H9 (cell line): Measurements from ENCODE around the gene PPP1R13B. TPM values are rescaled to one million over a fixed set of nuclear protein-coding genes. Genes with fewer than 3 reads are reported as not detected.

Source experiments
- DNase-seq: peaks from one replicate; pipeline ENCODE4 v3.0.0-alpha.2; 2017
- H2AFZ ChIP-seq: one replicate; pipeline ENCODE4 v1.6.1; 2013; ENCODE audit warnings: mild to moderate bottlenecking, low read length, control low read depth, moderate library complexity
- H2AK5ac ChIP-seq: 2 replicates; pipeline ENCODE4 v1.6.1; 2013; ENCODE audit warnings: low read length, control low read depth, mixed read lengths; ENCODE audit not compliant: insufficient read length
- H2BK120ac ChIP-seq: one replicate; pipeline ENCODE4 v1.6.1; 2013; ENCODE audit warnings: low read depth, mild to moderate bottlenecking, low read length, control low read depth, inconsistent platforms; ENCODE audit not compliant: poor library complexity, severe bottlenecking
- H2BK12ac ChIP-seq: 2 replicates; pipeline ENCODE4 v1.6.1; 2013; ENCODE audit warnings: low read length, control low read depth, mixed read lengths, low read depth; ENCODE audit not compliant: insufficient read length
- H2BK15ac ChIP-seq: 2 replicates; pipeline ENCODE4 v1.6.1; 2013; ENCODE audit warnings: low read depth, low read length, control low read depth
- H2BK20ac ChIP-seq: one replicate; pipeline ENCODE4 v1.6.1; 2013; ENCODE audit warnings: low read depth, mild to moderate bottlenecking, low read length, control low read depth, inconsistent platforms; ENCODE audit not compliant: poor library complexity, severe bottlenecking
- H2BK5ac ChIP-seq: 2 replicates; pipeline ENCODE4 v1.6.1; 2013; ENCODE audit warnings: low read length, control low read depth, mixed read lengths; ENCODE audit not compliant: insufficient read length
- H3K14ac ChIP-seq: 2 replicates; pipeline ENCODE4 v1.6.1; 2013; ENCODE audit warnings: low read length, control low read depth; ENCODE audit not compliant: insufficient read depth
- H3K18ac ChIP-seq: 2 replicates; pipeline ENCODE4 v1.6.1; 2013; ENCODE audit warnings: low read depth, mild to moderate bottlenecking, mixed read lengths, low read length, control low read depth; ENCODE audit not compliant: insufficient read length
- H3K23ac ChIP-seq: 2 replicates; pipeline ENCODE4 v1.6.1; 2013; ENCODE audit warnings: low read length, control low read depth, mixed read lengths, low read depth; ENCODE audit not compliant: insufficient read length
- H3K23me2 ChIP-seq: 2 replicates; pipeline ENCODE4 v1.6.1; 2013; ENCODE audit warnings: low read depth, mild to moderate bottlenecking, mixed read lengths, low read length, control low read depth; ENCODE audit not compliant: insufficient read length, poor library complexity, severe bottlenecking
- H3K27ac ChIP-seq: 2 replicates; pipeline ENCODE4 v1.5.1; 2013; ENCODE audit warnings: low read length, control low read depth, mixed read lengths, low read depth; ENCODE audit not compliant: insufficient read length
- H3K27me3 ChIP-seq: 2 replicates; pipeline ENCODE4 v1.6.1; 2013; ENCODE audit warnings: low read length, control low read depth, inconsistent platforms; ENCODE audit not compliant: insufficient read depth
- H3K4ac ChIP-seq: 2 replicates; pipeline ENCODE4 v1.6.1; 2013; ENCODE audit warnings: low read depth, mild to moderate bottlenecking, control low read depth, inconsistent platforms, low read length, moderate library complexity
- H3K4me1 ChIP-seq: 2 replicates; pipeline ENCODE4 v1.6.1; 2013; ENCODE audit warnings: low read length, control low read depth, inconsistent platforms; ENCODE audit not compliant: insufficient read depth
- H3K4me2 ChIP-seq: 2 replicates; pipeline ENCODE4 v1.6.1; 2013; ENCODE audit warnings: low read length, control low read depth, mixed read lengths; ENCODE audit not compliant: insufficient read length, insufficient read depth
- H3K56ac ChIP-seq: 2 replicates; pipeline ENCODE4 v1.6.1; 2013; ENCODE audit warnings: low read depth, mild to moderate bottlenecking, mixed read lengths, low read length, control low read depth; ENCODE audit not compliant: insufficient read length
- H3K79me1 ChIP-seq: 2 replicates; pipeline ENCODE4 v1.6.1; 2013; ENCODE audit warnings: low read depth, mild to moderate bottlenecking, moderate library complexity, low read length, control low read depth, inconsistent platforms; ENCODE audit not compliant: insufficient read depth, poor library complexity, severe bottlenecking
- H3K79me2 ChIP-seq: 2 replicates; pipeline ENCODE4 v1.6.1; 2013; ENCODE audit warnings: low read length, control low read depth, inconsistent platforms; ENCODE audit not compliant: insufficient read depth
- H3K9ac ChIP-seq: 2 replicates; pipeline ENCODE4 v1.6.1; 2013; ENCODE audit warnings: low read length, control low read depth, mixed read lengths; ENCODE audit not compliant: insufficient read length; ENCODE audit errors: extremely low read depth
- H3K9me3 ChIP-seq: one replicate; pipeline ENCODE4 v1.6.1; 2013; ENCODE audit warnings: low read depth, low read length, inconsistent platforms; ENCODE audit not compliant: control insufficient read depth
- H3T11ph ChIP-seq: one replicate; pipeline ENCODE4 v1.6.1; 2013; ENCODE audit warnings: mild to moderate bottlenecking, low read length, control low read depth, inconsistent platforms
- H4K20me1 ChIP-seq: one replicate; pipeline ENCODE4 v1.6.1; 2013; ENCODE audit not compliant: control insufficient read depth, insufficient read length, insufficient read depth
- H4K5ac ChIP-seq: 2 replicates; pipeline ENCODE4 v1.6.1; 2013; ENCODE audit warnings: low read depth, mild to moderate bottlenecking, mixed read lengths, low read length, control low read depth; ENCODE audit not compliant: insufficient read length
- H4K8ac ChIP-seq: replicated peaks from 2 replicates; pipeline ENCODE4 v1.6.1; 2013; ENCODE audit warnings: low read length, control low read depth, mixed read lengths, low read depth; ENCODE audit not compliant: insufficient read length
- H4K91ac ChIP-seq: 2 replicates; pipeline ENCODE4 v1.6.1; 2013; ENCODE audit warnings: low read depth, mild to moderate bottlenecking, moderate library complexity, mixed read lengths, low read length, control low read depth; ENCODE audit not compliant: insufficient read length
- H3K27ac Mint-ChIP-seq, 3 experiments: 2 replicates in 2 of 3; 3 replicates in 1 of 3; pipeline ENCODE4 v1.8.0; 2020 to 2021; ENCODE audit warnings: mixed read lengths in 3 of 3, mild to moderate bottlenecking in 1 of 3, moderate library complexity in 1 of 3
- H3K27me3 Mint-ChIP-seq: 2 replicates; pipeline ENCODE4 v1.8.0; 2021; ENCODE audit warnings: low read depth, mild to moderate bottlenecking, moderate library complexity, mixed read lengths
- H3K36me3 Mint-ChIP-seq, 3 experiments: 2 replicates in 2 of 3; 3 replicates in 1 of 3; pipeline ENCODE4 v1.8.0; 2020 to 2021; ENCODE audit warnings: low read depth in 3 of 3, mixed read lengths in 3 of 3; ENCODE audit not compliant: insufficient read depth in 1 of 3
- H3K4me1 Mint-ChIP-seq, 2 experiments: 2 replicates each; pipeline ENCODE4 v1.8.0; 2020; ENCODE audit warnings: mixed read lengths in 2 of 2
- H3K4me3 Mint-ChIP-seq, 2 experiments: 2 replicates in 1 of 2; 3 replicates in 1 of 2; pipeline ENCODE4 v1.8.0; 2020 to 2021; ENCODE audit warnings: mild to moderate bottlenecking in 2 of 2, mixed read lengths in 2 of 2, moderate library complexity in 1 of 2
- H3K9me3 Mint-ChIP-seq, 2 experiments: 2 replicates in 1 of 2; 3 replicates in 1 of 2; pipeline ENCODE4 v1.8.0; 2020; ENCODE audit warnings: mild to moderate bottlenecking in 2 of 2, mixed read lengths in 2 of 2, moderate library complexity in 1 of 2
- CTCF ChIP-seq: fragments of 200-600 bp; sonication (generic); conservative IDR thresholded peaks from 3 replicates; pipeline ENCODE4 v1.8.0; 2021; ENCODE audit warnings: antibody characterized with exemption, mild to moderate bottlenecking
- WGBS: extraction: QIAGEN DNeasy Blood & Tissue Kit; methylation state at CpG from one replicate; pipeline ENCODE4 v1.1.7; 2013; ENCODE audit warnings: missing lambda C conversion rate, low lambda C conversion rate, mixed read lengths; ENCODE audit not compliant: insufficient read length; ENCODE audit errors: extremely low coverage; 5-methylcytosine and 5-hydroxymethylcytosine counted together
- total RNA-seq: library from RNA; stranded (reverse); gene quantifications from 2 replicates; pipeline ENCODE4 v1.2.1, GENCODE V29; 2021

PPP1R13B gene
- total RNA-seq, 1 experiment from 2014 or later, result 6.0 TPM

- no peak for DNase-seq
- no peak for TF ChIP-seq CTCF
- no peaks in the 10 kb centered on the region for H3K23me2 ChIP-seq
- Mint-ChIP-seq H3K27me3 (peaks cover 8% of the 10 kb centered on the region), H3K27ac (no peak overlapping the region), H3K9me3 (peaks cover 5 to 6% of the 10 kb centered on the region in 2 experiments), H3K4me3 (no peak overlapping the region), H3K36me3 (peaks cover 3 to 5% (median 5%) of the 10 kb centered on the region in 3 experiments; a peak in 3 of 7 replicates), H3K4me1 (peaks cover 0 to 10% of the 10 kb centered on the region in 2 experiments; a peak in 2 of 4 replicates)
- peaks cover 2% of the 10 kb centered on the region for H4K20me1 ChIP-seq
- H2AK5ac ChIP-seq, result no peak overlapping the region
- no peaks in the 10 kb centered on the region for H3K27me3 ChIP-seq
- H3T11ph ChIP-seq, result no peak overlapping the region
- no peak overlapping the region for H3K27ac ChIP-seq
- no peak overlapping the region for H3K18ac ChIP-seq
- H2AFZ ChIP-seq, result no peak overlapping the region
- no peak overlapping the region; the same call in 1 of the 2 replicates for H3K14ac ChIP-seq
- H2BK15ac ChIP-seq, result no peak overlapping the region
- H2BK20ac ChIP-seq, result no peak overlapping the region
- no peaks in the 10 kb centered on the region for H3K79me1 ChIP-seq
- no peak overlapping the region for H3K23ac ChIP-seq
- H3K4me2 ChIP-seq, result no peak overlapping the region
- no peak overlapping the region for H4K91ac ChIP-seq
- WGBS, result no CpG with 5 or more reads among the region's 26 CpGs
- no peaks in the 10 kb centered on the region for H3K9me3 ChIP-seq
- no peak overlapping the region for H3K4ac ChIP-seq
- no peak overlapping the region for H4K8ac ChIP-seq
- no peaks in the 10 kb centered on the region for H3K4me1 ChIP-seq
- no peak overlapping the region for H2BK12ac ChIP-seq
- no peak overlapping the region for H3K56ac ChIP-seq
- H2BK5ac ChIP-seq, result no peak overlapping the region
- H3K9ac ChIP-seq, result no peak overlapping the region
- H3K79me2 ChIP-seq, result no peaks in the 10 kb centered on the region
- no peak overlapping the region for H2BK120ac ChIP-seq
- H4K5ac ChIP-seq, result no peak overlapping the region
These were observed 46.8 kb upstream of the PPP1R13B start for GRCh38 chr14:103894034-103894722.
